Hematopoietic multipotent progenitor cell treated with erythropoietin and hydrocortisone succinate and interleukin-3 and kit ligand, for 6 days (in vitro differentiated cells): Measurements from ENCODE around the gene PRRT1.
"Not testable (repeated sequence)": the region's sequence is repeated elsewhere in the genome, so short reads cannot be mapped to it uniquely, and the experiment has no call there.

Source experiments
- DNase-seq: peaks from one replicate; pipeline ENCODE4 v3.0.0-alpha.2; 2015

Gene PRRT1

GRCh38 chr6:32149092-32149755 is 2.5 kb downstream of the PRRT1 start:
- no peak for DNase-seq

GRCh38 chr6:32148289-32149091 is 3.2 kb downstream of the PRRT1 start:
- peak; percentile 93 for DNase-seq

GRCh38 chr6:32147401-32148132 is 4.2 kb downstream of the PRRT1 start:
- DNase-seq, result peak; percentile 60

- DNase-seq, result no peak
These were observed 5.1 kb downstream of the PRRT1 start for GRCh38 chr6:32146687-32147086.

- no peak for DNase-seq
These were observed 5.5 kb downstream of the PRRT1 start for GRCh38 chr6:32146287-32146686.

- DNase-seq, result not testable (repeated sequence)
These were observed 7.5 kb downstream of the PRRT1 start for GRCh38 chr6:32144238-32144637.

- peak; percentile 58 for DNase-seq
These were observed 11.2 kb downstream of the PRRT1 start for GRCh38 chr6:32140420-32141046.

GRCh38 chr6:32139590-32139989 is 12.1 kb downstream of the PRRT1 start:
- DNase-seq, result no peak

GRCh38 chr6:32137454-32137853 is 14.3 kb downstream of the PRRT1 start:
- DNase-seq, result no peak

GRCh38 chr6:32133786-32134185 is 18.0 kb downstream of the PRRT1 start:
- no peak for DNase-seq

GRCh38 chr6:32132110-32132509 is 19.6 kb downstream of the PRRT1 start:
- DNase-seq, result no peak

- peak; percentile 94 for DNase-seq
These were observed 20.2 kb downstream of the PRRT1 start for GRCh38 chr6:32131439-32131948.

- DNase-seq, result no peak
These were observed 22.2 kb downstream of the PRRT1 start for GRCh38 chr6:32129297-32130088.

- no peak for DNase-seq
These were observed 22.9 kb downstream of the PRRT1 start for GRCh38 chr6:32128751-32129296.

- peak; percentile 100 for DNase-seq
These were observed 23.8 kb downstream of the PRRT1 start, which contains the start of gene ATF6B for GRCh38 chr6:32127717-32128592. Gene ATF6B (minus strand): TSS chr6:32128246. CDS start chr6:32128207, 39 bp downstream.

GRCh38 chr6:32127409-32127716 is 24.4 kb downstream of the PRRT1 start:
- no peak for DNase-seq

GRCh38 chr6:32126880-32127279 is 24.9 kb downstream of the PRRT1 start:
- DNase-seq, result no peak

GRCh38 chr6:32123681-32124080 is 28.1 kb downstream of the PRRT1 start:
- DNase-seq, result no peak

GRCh38 chr6:32120573-32121059 is 31.1 kb downstream of the PRRT1 start:
- no peak for DNase-seq

GRCh38 chr6:32118782-32119628 is 32.7 kb downstream of the PRRT1 start:
- DNase-seq, result peak; percentile 89
